ENCODE measurements around the gene ARSD.
"Not testable (repeated sequence)": the region's sequence is repeated elsewhere in the genome, so short reads cannot be mapped to it uniquely, and the experiment has no call there.

Gene ARSD, protein sequence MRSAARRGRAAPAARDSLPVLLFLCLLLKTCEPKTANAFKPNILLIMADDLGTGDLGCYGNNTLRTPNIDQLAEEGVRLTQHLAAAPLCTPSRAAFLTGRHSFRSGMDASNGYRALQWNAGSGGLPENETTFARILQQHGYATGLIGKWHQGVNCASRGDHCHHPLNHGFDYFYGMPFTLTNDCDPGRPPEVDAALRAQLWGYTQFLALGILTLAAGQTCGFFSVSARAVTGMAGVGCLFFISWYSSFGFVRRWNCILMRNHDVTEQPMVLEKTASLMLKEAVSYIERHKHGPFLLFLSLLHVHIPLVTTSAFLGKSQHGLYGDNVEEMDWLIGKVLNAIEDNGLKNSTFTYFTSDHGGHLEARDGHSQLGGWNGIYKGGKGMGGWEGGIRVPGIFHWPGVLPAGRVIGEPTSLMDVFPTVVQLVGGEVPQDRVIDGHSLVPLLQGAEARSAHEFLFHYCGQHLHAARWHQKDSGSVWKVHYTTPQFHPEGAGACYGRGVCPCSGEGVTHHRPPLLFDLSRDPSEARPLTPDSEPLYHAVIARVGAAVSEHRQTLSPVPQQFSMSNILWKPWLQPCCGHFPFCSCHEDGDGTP

DNA sequence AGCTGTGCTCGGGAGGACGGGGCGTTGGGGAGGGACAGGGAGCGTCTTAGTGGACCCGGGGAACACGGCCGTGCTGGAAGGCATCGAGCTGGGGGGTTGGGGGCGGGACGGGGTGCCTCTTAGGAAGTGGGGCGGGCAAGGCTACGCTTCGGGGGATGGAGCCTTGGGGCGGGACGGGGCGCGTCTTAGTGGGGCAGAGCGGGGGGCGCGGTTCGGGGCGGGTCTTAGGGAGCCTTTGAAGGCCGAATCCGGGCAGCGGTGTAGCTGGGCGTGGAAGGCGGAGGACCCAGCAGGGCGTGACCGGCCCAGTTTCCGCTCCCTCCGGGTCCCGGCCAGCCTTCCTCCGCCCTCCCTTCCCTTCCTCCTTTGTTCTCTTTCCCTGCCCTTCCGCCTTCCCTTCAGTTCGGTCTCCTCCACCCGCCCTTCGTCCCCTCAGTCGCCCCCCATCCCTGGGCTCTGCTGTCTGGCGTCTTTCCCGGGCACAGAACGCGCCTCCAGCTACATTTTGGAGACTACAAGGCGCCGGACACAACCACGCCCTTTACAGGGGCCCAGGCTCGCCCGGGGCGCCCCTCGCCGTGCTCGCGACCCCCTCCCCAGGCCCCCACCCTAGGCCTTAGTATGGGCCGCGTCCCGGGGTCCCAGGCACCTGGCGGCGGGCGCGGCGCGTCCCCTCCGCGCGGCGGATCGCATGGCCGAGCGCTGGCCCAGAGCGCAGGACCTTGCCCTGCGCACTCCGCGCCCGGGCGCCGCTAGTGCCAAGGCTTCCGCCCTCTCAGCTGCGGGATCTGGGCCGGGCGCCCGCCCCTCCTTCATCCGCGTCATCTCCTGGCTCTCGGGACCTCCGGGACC is at the start of gene ARSD:
Gene ARSD, minus strand, starts transcription at position 757 of the 852 bp plus-strand sequence. Its CDS starts 64 bp downstream, at position 693.
- DNase-seq (ENCODE audit: low spot score): peak; percentile 82

DNA sequence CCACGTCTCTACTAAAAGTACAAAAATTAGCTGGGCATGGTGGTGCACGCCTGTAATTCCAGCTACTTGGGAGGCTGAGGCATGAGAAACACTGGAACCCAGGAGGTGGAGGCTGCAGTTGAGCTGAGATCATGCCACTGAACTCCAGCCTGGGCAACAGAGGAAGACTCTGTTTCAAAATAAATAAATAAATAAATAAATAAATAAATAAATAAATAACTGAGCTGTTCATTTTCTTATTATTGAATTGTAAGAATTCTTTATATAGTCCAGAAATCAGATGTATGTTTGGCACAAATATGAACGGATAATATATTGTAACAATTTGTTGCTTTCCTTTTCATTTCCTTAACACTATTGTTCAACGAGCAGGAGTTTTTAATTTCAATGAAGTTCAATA is 49.5 kb upstream of the ARSD start:
- DNase-seq (ENCODE audit: low spot score): not testable (repeated sequence)

DNA sequence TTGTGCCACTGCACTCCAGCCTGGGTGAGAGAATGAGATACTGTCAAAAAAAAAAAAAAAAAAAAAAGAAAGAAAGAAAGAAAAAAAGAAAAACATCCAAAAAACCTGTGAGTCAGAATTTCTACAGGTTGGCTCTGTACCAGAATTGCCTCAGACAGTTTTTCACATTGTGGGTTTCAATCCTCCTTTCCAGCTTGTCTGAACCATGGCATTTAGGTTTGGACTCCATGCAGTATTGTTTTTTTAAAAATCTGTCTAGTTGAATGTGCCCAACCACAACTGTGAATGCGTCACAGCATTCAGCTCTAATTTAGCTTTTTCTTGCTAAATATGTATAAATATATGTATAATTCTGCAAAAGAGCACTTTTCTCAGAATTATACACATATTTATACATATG is 45.8 kb upstream of the ARSD start:
- DNase-seq (ENCODE audit: low spot score): no peak

DNA sequence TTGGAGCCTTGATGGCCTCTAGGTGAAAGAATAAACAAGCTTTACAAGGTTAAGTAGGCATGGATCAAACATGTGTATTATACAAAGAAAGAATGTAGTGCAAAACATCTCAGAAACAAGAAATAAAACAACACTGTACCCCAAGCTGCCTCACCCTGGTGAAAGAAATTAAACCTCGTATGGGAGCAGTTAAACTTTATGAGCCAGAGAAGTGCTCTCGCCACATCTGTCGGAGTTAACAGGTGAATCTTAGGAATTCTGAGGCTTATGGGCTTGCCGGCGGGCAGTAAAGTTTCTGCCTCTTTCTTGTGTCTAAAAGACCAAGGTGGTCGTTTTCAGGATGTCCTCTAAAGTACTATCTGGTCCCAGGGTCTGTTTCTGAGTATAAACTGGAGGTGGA is 43.3 kb upstream of the ARSD start:
- no peak for DNase-seq (ENCODE audit: low spot score)

DNA sequence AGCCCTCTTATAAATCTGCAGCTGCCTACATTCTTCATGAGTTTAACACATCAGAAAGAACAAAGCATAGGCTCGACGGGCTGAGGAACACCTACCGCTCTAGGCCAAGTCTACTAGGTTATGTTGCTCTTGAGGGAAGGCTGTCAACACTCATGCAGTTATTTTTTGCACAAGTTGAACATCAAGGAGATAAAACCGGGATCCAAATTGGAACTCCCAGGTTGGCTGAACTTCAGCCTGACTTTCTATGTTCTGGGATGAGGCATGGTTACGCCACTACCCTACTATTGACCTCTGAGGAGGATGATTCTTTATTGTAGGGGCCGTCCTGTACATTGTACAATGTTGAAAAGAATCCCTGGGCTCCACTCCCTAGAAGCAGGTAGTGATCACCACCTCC is 39.9 kb upstream of the ARSD start:
- DNase-seq (ENCODE audit: low spot score): no peak

DNA sequence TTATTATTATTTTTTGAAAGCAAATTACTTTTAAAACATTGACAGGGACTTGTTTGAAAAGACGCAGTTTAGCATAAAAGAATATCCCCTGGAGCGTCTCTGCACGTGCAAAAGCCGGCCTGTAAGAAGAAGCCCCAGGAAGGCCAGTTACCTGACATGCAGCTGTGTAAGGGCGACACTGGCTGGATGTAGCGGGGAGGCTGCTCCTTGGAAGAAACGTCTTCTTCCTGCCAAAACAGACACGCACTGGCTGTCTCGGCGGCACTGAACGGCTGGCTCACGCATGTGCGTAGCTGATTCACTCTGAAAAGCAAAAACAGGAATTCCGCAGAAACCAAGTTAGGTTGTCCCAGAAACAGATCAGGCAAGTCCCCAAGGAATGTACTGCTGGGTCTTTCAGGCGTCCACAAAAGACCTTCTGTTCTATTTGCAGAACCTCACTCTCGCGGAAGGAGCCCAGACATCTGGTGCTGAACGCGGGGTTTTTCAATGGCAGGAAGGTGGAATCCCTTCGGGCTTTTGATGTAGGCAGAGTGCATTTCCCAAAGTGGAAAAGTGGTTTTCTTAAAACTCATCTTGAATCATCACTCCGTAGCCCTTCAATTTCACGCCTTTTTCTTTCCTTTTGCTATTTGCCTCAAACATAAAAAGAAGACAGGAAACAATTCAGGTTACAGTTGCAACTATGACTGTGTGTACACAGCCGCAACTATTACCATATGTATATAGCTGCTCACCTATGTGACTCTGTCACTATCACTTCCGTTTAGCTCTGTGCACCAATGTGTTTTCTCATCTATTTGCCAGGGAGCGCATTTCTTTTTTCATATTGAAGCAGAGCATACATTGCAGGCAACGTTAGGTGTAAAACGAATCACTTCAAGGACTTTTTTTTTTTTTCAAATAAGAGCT is 39.1 kb upstream of the ARSD start:
- no peak for DNase-seq (ENCODE audit: low spot score)

DNA sequence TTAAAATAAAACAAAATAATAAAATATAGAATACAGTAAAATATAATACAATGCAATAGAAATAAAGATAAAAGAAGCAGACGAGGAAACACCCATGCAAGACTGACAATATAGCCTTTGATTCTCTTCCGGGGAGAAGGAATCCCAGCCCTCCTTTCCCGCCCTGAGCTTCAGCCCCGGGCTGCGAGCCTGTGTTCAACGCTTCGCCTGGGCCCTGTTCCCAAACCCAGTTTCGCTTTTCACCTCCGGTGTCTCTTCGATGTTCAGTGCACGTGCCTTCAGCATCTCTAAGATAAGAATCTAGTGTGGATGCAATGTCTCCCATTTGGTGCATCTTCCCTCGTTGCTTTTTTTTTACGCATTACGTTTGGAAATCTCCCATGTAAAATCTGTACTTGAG is 38.4 kb upstream of the ARSD start:
- no peak for DNase-seq (ENCODE audit: low spot score)

DNA sequence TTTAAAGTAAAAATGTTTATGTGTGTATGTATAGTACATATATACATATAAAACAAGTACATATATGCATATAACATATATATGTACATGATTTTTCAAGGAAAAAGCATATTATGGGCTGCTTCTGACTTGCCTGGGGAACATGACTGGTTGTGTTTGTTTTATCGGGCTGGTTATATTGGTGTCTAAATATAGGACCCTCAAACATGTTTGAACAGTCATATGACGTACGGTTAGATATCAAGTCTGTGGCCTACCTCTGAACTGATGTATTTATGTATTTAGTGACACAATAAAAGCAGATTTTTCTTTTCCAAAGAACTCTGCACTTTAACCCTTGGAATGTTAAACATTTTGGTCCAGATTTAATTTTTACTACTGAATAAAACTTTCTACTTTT is 37.9 kb upstream of the ARSD start:
- no peak for DNase-seq (ENCODE audit: low spot score)

DNA sequence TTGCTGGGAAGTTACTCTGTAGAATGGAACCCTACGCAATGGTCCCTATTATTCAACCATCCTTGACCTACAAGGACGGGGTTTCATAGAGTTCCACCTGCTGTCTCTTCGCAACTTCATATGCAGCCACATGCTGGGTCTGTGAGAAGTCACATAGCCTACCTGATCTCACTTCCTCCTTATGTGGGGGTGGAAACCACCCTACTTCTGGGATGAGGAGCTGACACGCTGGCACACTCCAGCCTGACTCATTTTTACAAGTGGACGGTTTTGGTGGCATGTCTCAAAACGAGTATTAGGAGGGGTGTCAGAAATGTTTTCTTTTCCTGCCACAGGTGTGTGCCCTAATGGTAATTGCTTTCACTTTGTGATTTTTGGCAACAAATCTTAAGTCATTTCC is 36.8 kb upstream of the ARSD start:
- no peak for DNase-seq (ENCODE audit: low spot score)

DNA sequence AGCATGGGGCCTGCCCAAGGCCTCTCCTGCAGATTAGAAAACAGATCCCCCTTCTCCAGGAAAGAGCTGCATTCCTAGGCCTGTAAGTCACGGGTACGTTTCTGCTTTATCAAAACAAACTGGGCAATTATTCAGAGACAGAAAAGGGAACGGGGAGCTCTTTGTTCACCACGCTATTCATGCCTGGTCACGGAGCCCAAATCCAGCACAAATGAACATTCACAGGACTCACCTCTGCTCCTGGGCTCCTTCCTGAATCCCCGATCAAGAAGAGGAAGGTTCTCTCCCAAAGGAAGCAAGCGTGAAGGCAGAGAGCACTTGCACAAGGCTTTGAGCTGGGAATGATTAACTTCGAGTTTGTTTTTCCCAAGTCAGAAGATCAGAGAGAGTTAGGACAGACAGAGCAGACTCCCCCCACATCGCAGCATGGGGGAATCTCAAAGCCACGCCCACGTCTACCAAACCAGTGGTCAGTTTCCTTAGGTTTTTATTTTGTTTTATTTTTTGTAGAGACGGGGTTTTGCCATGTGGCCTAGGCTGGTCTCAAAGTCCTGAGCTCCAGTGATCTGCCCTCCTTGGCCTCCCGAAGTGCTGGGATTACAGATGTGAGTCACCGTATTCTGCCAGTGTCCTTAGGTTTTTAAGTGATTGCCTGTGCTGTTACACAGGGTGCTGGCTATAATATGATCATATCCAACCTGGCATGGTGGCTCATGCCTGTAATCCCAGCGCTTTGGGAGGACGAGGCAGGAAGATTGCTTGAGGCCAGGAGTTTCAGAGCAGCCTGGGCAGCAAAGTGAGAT is 35.1 kb upstream of the ARSD start:
- DNase-seq (ENCODE audit: low spot score): peak; percentile 27

DNA sequence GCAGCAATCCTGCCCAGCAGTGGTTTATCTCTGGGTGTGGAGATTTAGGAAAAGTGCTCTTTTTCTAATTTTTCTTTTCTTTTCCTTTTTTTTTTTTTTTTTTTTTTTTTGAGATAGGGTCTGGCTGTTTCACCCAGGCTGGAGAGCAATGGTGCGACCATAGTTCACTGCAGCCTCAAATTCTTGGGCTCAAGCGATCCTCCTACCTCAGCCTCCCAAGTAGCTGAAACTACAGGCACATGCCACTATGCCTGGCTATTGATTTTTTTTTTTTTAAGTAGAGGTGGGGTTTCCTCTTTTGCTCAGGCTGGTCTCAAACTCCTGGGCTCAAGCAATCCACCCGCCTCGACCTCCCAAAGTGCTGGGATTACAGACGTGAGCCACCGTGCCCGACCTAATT is 34.3 kb upstream of the ARSD start:
- DNase-seq (ENCODE audit: low spot score): not testable (repeated sequence)

DNA sequence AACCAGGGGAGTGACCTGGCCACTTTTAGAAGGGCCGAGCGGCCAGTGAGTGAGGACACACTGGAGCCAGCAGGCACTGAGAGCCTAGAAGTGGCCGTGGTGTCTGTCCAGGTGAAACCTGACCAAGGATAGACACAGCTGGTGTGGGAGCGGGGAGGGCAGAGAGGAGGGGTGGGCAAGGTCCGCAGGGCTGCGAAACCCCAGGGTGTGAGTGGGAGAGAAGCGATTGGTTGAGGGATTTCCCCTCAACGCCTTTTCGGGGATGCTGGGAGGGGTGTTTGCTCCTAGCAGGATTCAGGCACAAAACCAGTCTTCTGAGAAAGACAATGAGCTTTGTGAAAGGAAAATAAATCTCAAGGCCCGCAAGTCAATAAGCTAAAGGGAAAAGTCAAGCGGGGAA is 33.2 kb upstream of the ARSD start:
- no peak for DNase-seq (ENCODE audit: low spot score)

DNA sequence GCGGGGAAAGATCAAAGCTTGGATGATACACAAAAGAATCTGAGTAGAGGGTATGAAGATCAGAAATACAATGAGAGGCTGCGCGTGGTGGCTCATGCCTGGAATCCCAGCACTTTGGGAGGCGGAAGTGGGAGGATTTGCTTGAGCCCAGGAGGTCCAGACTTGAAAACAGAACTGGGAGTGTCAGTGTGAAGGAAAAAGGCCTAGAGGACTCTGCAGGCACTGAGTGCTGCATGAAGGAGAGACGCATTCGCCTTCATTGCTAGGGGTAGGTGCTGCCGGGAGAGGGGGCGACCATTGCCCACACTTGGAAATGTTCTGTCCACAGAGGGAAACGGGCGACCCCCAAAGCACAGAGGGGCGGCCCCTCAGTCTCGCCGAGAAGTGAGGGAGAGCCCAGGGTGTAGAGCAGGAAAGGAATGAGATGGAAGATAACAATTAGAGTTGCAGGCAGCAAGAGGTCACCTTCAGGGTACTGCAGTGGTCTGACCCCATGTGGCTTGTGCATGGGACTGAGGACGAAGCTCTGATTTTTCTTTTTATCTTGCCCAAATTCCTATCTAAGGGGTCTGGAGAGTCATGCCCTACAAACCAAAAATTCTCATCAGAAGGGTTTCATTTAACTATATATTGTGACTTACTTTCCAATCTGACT is 31.8 kb upstream of the ARSD start:
- DNase-seq (ENCODE audit: low spot score): no peak

DNA sequence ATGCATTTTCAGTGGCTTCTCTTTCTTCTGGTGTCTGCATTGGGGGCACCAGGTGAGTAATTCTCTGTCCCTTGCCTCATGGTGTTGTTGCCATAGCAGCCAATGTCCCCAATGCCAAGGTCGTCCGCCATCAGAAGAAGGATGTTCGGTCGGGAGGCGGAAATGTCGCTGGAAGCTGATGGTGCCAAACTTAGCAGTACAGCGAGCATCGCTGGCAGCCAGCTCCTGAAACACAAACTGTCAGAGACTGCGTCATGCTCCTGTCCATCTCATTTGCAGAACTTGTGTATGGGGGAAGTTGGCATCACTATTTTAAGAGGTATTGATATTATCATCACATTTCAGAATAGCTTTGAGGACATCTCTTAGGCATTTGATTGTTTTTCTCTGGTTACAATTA is 29.1 kb upstream of the ARSD start:
- no peak for DNase-seq (ENCODE audit: low spot score)

DNA sequence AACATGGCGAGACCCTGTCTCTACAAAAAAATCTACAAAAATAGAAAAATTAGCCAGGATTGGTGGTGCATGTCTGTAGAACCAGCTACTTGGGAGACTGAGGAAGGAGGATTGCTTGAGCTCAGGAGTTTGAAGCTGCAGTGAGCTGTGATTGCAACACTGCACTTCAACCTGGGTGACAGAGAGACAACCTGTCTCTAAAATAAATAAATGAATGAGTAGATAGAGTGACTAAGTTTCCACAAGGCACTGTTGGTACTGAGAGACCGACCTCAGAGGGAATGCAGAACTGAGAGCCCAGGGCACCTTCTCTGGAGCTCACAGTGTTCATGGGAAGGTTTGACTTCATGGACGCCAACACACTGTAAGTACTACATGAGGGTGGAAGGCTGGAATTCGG is 26.7 kb upstream of the ARSD start:
- no peak for DNase-seq (ENCODE audit: low spot score)

DNA sequence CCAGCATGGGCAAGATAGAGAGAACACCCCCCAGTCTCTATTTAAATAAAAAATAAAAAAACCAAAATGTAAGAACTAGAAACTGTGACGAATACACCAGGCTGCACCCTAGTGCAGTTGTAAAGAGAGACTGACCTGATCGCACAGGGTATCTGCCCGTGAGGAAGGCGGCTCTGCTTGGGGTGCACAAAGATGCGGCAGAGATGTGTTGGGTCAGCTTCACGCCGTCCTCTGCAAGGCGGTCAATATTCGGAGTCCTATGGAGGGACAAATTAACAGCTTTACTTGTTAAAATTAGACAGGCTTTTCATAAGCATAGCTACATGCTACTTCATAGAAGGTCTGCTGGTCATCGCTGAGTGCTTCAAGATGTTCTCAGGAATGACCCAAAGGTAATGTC is 26.1 kb upstream of the ARSD start:
- DNase-seq (ENCODE audit: low spot score): no peak

DNA sequence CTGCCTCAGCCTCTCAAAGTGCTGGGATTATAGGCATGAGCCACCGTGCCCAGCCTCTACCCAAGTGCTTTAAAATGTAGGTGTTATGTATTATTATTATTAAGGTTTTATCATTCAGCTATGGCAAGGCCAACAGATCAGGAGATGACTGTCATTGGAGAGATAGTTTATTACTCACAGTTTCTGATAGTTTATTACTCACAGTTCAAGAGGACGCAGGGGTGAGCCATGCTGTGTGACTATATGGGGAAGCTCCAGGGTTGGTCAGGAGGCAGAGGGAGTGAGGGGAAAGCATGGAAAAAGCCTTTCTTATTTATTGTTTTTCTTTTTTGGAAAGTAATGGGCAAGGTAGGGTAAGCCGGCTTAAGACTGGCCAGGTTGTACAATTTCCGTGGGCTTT is 25.4 kb upstream of the ARSD start:
- DNase-seq (ENCODE audit: low spot score): no peak

DNA sequence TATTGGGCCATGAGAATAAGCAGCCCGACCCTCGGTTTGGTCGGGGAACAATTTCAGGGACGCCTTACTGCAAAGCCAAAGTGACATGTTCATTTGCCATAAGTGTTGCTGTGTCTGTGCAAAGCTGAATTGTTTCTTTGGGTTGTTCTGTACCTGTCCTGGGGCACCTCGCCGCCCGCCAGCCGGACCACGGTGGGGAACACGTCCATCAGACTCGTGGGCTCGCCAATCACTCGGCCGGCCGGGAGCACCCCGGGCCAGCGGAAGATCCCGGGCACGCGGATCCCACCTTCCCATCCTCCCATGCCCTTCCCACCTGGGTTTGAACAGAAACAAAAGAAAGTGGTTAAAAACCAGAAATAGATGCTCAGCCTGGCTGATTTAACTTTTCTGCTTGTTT is 8.8 kb upstream of the ARSD start:
- not testable (repeated sequence) for DNase-seq (ENCODE audit: low spot score)

DNA sequence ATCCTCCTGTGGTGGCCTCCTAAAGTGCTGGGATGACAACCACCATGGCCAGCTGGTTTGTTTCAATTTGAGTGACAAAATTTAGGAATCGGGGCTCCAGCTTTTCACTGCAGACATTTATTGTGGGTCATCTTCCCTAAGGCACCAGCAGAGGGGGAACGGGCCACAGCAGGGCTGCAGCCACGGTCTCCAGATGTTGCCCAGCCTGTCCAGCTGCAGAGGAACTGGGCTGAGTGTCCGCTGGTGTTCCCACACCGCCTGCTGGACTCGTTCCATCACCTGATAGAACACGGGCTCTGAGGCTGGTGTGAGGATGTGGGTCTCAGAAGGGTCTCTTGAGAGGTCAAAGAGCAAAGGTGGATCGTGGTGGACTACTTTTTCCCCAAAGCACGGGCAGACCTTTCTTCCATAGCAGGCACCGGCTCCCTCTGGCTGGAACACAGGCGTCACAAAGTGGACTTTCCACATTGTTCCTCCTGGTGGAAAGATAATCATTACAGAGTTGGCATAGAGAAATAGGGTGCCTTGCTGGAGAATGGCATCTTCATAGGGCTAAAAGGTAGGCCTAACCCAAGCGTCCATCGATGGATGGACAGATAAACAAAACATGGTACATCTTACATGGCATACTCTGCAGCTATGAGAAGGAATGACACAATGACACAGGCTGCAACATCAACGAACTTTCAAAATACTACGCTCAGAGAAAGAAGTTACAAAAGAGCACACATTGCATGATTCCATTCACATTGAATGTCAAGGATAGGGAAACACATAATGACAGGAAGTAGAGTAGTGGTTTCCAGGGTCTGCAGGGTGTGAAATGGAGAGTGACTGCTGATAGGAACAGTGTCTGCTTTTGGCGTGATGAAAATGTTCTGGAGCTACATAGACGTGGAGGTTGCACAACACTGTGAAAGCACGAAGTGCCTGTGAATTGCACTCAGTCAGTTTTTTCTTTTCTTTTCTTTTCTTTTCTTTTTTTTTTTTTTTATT is 5.9 kb upstream of the ARSD start:
- DNase-seq (ENCODE audit: low spot score): no peak

Data from LoVo (cell line).